ENCODE measurements around the gene NTNG2. TPM values are rescaled to one million over a fixed set of nuclear protein-coding genes. Genes with fewer than 3 reads are reported as not detected.

Gene NTNG2
- total RNA-seq, 3 donors from 2014 or later: 0.41 to 0.73 (median 0.43) TPM

DNA sequence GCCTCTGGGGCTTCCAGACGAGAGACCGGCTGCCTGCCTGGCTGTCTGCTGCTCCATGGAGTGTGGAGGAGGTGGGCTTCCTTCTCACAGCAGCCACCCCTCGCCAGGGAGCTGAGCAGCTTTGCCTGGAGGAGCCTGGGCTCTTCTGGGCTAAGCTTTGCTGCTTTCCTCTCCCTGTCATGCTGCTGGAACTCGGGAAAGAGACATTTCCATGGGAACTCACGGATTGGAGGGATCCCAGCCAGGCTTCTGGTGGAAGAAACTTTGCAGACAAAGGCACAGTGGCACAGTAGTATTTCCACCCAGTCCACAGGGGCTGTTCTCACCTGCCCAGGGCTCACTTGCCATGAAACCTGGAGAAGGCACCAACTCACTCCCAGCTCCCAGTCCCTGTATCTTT lies 5.6 kb upstream of the NTNG2 start:
- ATAC-seq: no peak
- DNase-seq: no peak
- H3K36me3 ChIP-seq (ENCODE audit: low read depth): no peaks in the 10 kb centered on the region
- no peaks in the 10 kb centered on the region for H3K9me3 ChIP-seq
- intact Hi-C loops (cut with DNase I, micrococcal nuclease): no loop called here
- no peak overlapping the region for H3K4me3 ChIP-seq
- TF ChIP-seq, protein P1, sequence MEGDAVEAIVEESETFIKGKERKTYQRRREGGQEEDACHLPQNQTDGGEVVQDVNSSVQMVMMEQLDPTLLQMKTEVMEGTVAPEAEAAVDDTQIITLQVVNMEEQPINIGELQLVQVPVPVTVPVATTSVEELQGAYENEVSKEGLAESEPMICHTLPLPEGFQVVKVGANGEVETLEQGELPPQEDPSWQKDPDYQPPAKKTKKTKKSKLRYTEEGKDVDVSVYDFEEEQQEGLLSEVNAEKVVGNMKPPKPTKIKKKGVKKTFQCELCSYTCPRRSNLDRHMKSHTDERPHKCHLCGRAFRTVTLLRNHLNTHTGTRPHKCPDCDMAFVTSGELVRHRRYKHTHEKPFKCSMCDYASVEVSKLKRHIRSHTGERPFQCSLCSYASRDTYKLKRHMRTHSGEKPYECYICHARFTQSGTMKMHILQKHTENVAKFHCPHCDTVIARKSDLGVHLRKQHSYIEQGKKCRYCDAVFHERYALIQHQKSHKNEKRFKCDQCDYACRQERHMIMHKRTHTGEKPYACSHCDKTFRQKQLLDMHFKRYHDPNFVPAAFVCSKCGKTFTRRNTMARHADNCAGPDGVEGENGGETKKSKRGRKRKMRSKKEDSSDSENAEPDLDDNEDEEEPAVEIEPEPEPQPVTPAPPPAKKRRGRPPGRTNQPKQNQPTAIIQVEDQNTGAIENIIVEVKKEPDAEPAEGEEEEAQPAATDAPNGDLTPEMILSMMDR (IDR thresholded peaks at IDR 0.05): no peak
- H3K4me1 ChIP-seq (ENCODE audit: low read depth): peaks cover 3% of the 10 kb centered on the region

GRCh38 chr9:132157347-132158116 lies 4.3 kb upstream of the NTNG2 start:
- TF ChIP-seq, protein P1 (IDR thresholded peaks at IDR 0.05): no peak
- intact Hi-C loops (cut with DNase I, micrococcal nuclease): no loop called here
- ATAC-seq (no peak), DNase-seq (no peak)
- H3K4me1 ChIP-seq (ENCODE audit: low read depth): peaks cover 4% of the 10 kb centered on the region
- no peaks in the 10 kb centered on the region for H3K36me3 ChIP-seq (ENCODE audit: low read depth)
- H3K9me3 ChIP-seq: no peaks in the 10 kb centered on the region
- H3K4me3 ChIP-seq: no peak overlapping the region

- TF ChIP-seq, protein P1 (IDR thresholded peaks at IDR 0.05): no peak
- Histone ChIP-seq H3K9me3 (no peaks in the 10 kb centered on the region), H3K4me1 (ENCODE audit: low read depth) (peaks cover 16% of the 10 kb centered on the region), H3K4me3 (peak overlapping the region; percentile 9), H3K36me3 (ENCODE audit: low read depth) (no peaks in the 10 kb centered on the region)
- DNase-seq (peak in 2 of 3 donors; percentile 31 to 44), ATAC-seq (peak; percentile 65)
- intact Hi-C loops (cut with DNase I, micrococcal nuclease): no loop called here
Observed at GRCh38 chr9:132160802-132161742, 786 bp upstream of the NTNG2 start.

DNA sequence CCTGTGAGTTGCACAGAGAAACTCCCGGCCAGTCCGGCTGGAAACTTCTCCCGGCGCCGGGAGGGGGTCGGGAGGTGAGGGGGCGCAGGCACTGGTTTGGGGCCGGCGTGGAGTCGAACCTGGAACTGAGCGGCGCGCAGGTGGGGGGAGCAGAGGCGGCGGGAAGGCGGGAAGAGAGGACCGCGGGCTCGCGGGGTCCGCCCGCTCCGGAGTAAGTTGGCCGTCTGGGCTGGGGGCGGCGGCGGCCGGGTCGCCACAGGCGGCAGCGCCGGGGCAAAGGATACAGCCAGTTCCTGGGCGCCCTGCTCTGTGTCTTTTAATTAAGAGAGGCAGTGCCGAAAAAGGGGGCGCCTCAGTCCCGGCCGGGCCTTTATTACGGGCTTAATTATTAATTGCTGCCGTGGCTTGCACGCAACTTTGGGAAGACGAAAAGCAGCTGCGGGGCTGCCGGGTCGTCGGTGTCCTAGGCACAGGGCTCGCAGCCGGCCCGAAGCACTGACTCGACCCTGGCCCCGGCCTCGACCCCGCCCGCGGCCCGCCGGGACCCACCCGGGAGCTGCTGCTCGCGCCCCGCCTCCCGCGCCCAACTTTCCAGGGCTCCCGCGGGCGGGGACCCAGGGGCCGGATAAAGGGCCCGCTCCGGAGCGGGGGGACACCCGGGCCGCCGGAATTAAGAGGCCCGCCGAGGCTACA lies 1.1 kb downstream of the NTNG2 start:
- no peaks in the 10 kb centered on the region for H3K9me3 ChIP-seq
- TF ChIP-seq, protein P1 (IDR thresholded peaks at IDR 0.05): no peak
- intact Hi-C loops (cut with DNase I, micrococcal nuclease): no loop called here
- H3K36me3 ChIP-seq (ENCODE audit: low read depth): no peaks in the 10 kb centered on the region
- H3K4me3 ChIP-seq: no peak overlapping the region
- DNase-seq (no peak), ATAC-seq (no peak)
- peaks cover 16% of the 10 kb centered on the region for H3K4me1 ChIP-seq (ENCODE audit: low read depth)

GRCh38 chr9:132163457-132163875 lies 1.6 kb downstream of the NTNG2 start:
- Histone ChIP-seq H3K4me3 (no peak overlapping the region), H3K36me3 (ENCODE audit: low read depth) (no peaks in the 10 kb centered on the region), H3K4me1 (ENCODE audit: low read depth) (peaks cover 16% of the 10 kb centered on the region), H3K9me3 (no peaks in the 10 kb centered on the region)
- no peak for DNase-seq
- no peak for ATAC-seq
- intact Hi-C loops (cut with DNase I, micrococcal nuclease): no loop called here
- TF ChIP-seq, protein P1 (IDR thresholded peaks at IDR 0.05): no peak
